Measurements from ENCODE around the gene ANKS1A. TPM values are rescaled to one million over a fixed set of nuclear protein-coding genes. Genes with fewer than 3 reads are reported as not detected.
A peak's percentile ranks its signal among the peaks of the same experiment; 100 is the strongest.

ANKS1A gene
- total and polyA plus RNA-seq, 5 donors from 2014 or later, result 1.4 to 10.6 (median 1.5) TPM

GRCh38 chr6:35062676-35063574 lies 173.9 kb downstream of the ANKS1A start:
- no peak for ATAC-seq (ENCODE audit: low read depth in 2 of 2)
- H3K27me3 Mint-ChIP-seq, result no peaks in the 10 kb centered on the region
- H3K27ac Mint-ChIP-seq, result peak overlapping the region in 1 of 3 donors; percentile 58
- H3K4me3 Mint-ChIP-seq, result no peak overlapping the region
- H3K36me3 ChIP-seq (ENCODE audit: control insufficient read depth, insufficient read depth, low read length), result peaks cover 11% of the 10 kb centered on the region
- peaks cover 21% of the 10 kb centered on the region for H3K36me3 Mint-ChIP-seq
- no peaks in the 10 kb centered on the region for H3K9me3 Mint-ChIP-seq
- H3K27ac ChIP-seq (ENCODE audit: insufficient read depth, low read length, poor library complexity, severe bottlenecking), result no peak overlapping the region
- H3K4me3 ChIP-seq (ENCODE audit: low read depth, low read length), result no peak overlapping the region
- H3K9me3 ChIP-seq (ENCODE audit: control insufficient read depth in 2 of 2, low read length in 2 of 2), result no peaks in the 10 kb centered on the region
- peaks cover 0 to 8% (median 0%) of the 10 kb centered on the region in 4 donors for H3K4me1 Mint-ChIP-seq
- H3K4me1 ChIP-seq (ENCODE audit: control insufficient read depth, insufficient read depth, low read length, poor library complexity, severe bottlenecking), result no peaks in the 10 kb centered on the region
- DNase-seq, result peak in 1 of 3 donors; percentile 8
- H3K27me3 ChIP-seq (ENCODE audit: control insufficient read depth, insufficient read depth, low read length), result no peaks in the 10 kb centered on the region

- Histone ChIP-seq H3K4me3 (ENCODE audit: low read depth, low read length) (no peak overlapping the region), H3K27me3 (ENCODE audit: control insufficient read depth, insufficient read depth, low read length) (no peaks in the 10 kb centered on the region), H3K27ac (ENCODE audit: insufficient read depth, low read length, poor library complexity, severe bottlenecking) (no peak overlapping the region), H3K4me1 (ENCODE audit: control insufficient read depth, insufficient read depth, low read length, poor library complexity, severe bottlenecking) (no peaks in the 10 kb centered on the region), H3K36me3 (ENCODE audit: control insufficient read depth, insufficient read depth, low read length) (peaks cover 11% of the 10 kb centered on the region), H3K9me3 (ENCODE audit: control insufficient read depth in 2 of 2, low read length in 2 of 2) (no peaks in the 10 kb centered on the region)
- ATAC-seq (ENCODE audit: low read depth in 2 of 2) (no peak), DNase-seq (no peak)
- H3K36me3 Mint-ChIP-seq, result peaks cover 18% of the 10 kb centered on the region
- peaks cover 0 to 8% (median 0%) of the 10 kb centered on the region in 4 donors for H3K4me1 Mint-ChIP-seq
- H3K27me3 Mint-ChIP-seq, result no peaks in the 10 kb centered on the region
- no peaks in the 10 kb centered on the region for H3K9me3 Mint-ChIP-seq
- no peak overlapping the region for H3K27ac Mint-ChIP-seq
- no peak overlapping the region for H3K4me3 Mint-ChIP-seq
These were observed 174.7 kb downstream of the ANKS1A start for GRCh38 chr6:35063701-35064280.

DNA sequence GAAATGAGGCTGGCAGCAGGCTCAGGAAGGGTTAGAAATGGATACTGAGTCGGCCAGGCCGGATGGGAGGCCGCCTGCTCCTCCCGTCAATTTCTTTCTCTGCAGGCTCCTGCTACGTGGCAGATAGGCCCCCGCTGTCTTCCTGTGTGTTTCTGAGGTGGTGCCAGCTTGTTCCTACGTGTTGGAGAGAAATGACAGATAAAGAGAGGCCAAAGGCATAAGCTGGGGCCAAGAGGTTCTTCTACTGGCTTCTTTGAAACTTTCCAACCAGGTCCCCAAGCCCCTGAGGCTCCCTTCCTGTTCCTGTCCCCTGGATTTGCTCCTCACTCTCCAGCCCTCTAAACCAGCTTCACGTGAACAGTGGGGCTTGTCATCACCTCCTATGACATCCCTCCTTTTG lies 175.2 kb downstream of the ANKS1A start:
- H3K9me3 ChIP-seq (ENCODE audit: control insufficient read depth in 2 of 2, low read length in 2 of 2), result no peaks in the 10 kb centered on the region
- Mint-ChIP-seq H3K4me1 (peaks cover 0 to 8% (median 0%) of the 10 kb centered on the region in 4 donors), H3K9me3 (no peaks in the 10 kb centered on the region), H3K27ac (no peak overlapping the region), H3K27me3 (no peaks in the 10 kb centered on the region), H3K4me3 (no peak overlapping the region), H3K36me3 (peaks cover 18% of the 10 kb centered on the region)
- H3K27me3 ChIP-seq (ENCODE audit: control insufficient read depth, insufficient read depth, low read length), result no peaks in the 10 kb centered on the region
- no peak overlapping the region for H3K27ac ChIP-seq (ENCODE audit: insufficient read depth, low read length, poor library complexity, severe bottlenecking)
- no peak for ATAC-seq (ENCODE audit: low read depth in 2 of 2)
- peaks cover 11% of the 10 kb centered on the region for H3K36me3 ChIP-seq (ENCODE audit: control insufficient read depth, insufficient read depth, low read length)
- no peak for DNase-seq
- H3K4me1 ChIP-seq (ENCODE audit: control insufficient read depth, insufficient read depth, low read length, poor library complexity, severe bottlenecking), result no peaks in the 10 kb centered on the region
- H3K4me3 ChIP-seq (ENCODE audit: low read depth, low read length), result no peak overlapping the region

- no peaks in the 10 kb centered on the region for H3K27me3 Mint-ChIP-seq
- H3K27ac Mint-ChIP-seq, result no peak overlapping the region
- peaks cover 9% of the 10 kb centered on the region for H3K36me3 ChIP-seq (ENCODE audit: control insufficient read depth, insufficient read depth, low read length)
These were observed 175.8 kb downstream of the ANKS1A start for GRCh38 chr6:35064757-35065440.

DNA sequence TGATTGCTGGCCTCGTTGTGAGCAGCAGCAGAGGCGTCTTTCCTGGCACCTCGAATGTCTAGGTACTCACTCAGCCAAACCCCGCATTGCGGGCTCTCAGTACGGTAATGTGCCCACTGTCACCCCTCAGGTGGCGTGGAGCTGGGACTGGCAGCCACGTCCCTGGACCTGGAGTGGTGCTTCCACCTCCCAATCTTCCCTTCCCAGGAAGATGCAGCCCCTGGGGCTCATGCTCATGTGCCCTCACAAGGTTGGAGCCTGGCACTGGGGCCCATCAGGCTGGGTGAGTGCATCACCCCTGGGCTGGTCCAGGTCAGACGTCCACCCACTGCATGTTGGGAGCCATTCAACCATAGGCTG lies 176.4 kb downstream of the ANKS1A start:
- ATAC-seq (ENCODE audit: low read depth in 2 of 2) (no peak), DNase-seq (no peak)
- H3K4me1 ChIP-seq (ENCODE audit: control insufficient read depth, insufficient read depth, low read length, poor library complexity, severe bottlenecking), result no peaks in the 10 kb centered on the region
- H3K36me3 ChIP-seq (ENCODE audit: control insufficient read depth, insufficient read depth, low read length), result peaks cover 4% of the 10 kb centered on the region
- no peak overlapping the region for H3K27ac ChIP-seq (ENCODE audit: insufficient read depth, low read length, poor library complexity, severe bottlenecking)
- H3K27ac Mint-ChIP-seq, result no peak overlapping the region
- H3K27me3 Mint-ChIP-seq, result no peaks in the 10 kb centered on the region
- no peaks in the 10 kb centered on the region for H3K9me3 ChIP-seq (ENCODE audit: control insufficient read depth in 2 of 2, low read length in 2 of 2)
- H3K27me3 ChIP-seq (ENCODE audit: control insufficient read depth, insufficient read depth, low read length), result no peaks in the 10 kb centered on the region
- no peak overlapping the region for H3K4me3 ChIP-seq (ENCODE audit: low read depth, low read length)
- peaks cover 18% of the 10 kb centered on the region for H3K36me3 Mint-ChIP-seq
- H3K4me3 Mint-ChIP-seq, result no peak overlapping the region
- H3K4me1 Mint-ChIP-seq, result peaks cover 0 to 8% (median 0%) of the 10 kb centered on the region in 4 donors
- H3K9me3 Mint-ChIP-seq, result no peaks in the 10 kb centered on the region

More at GRCh38 chr6:35064757-35065440, 175.8 kb downstream of the ANKS1A start:
- Mint-ChIP-seq H3K36me3 (peaks cover 18% of the 10 kb centered on the region), H3K4me3 (no peak overlapping the region), H3K9me3 (no peaks in the 10 kb centered on the region), H3K4me1 (peaks cover 0 to 8% (median 0%) of the 10 kb centered on the region in 4 donors)
- Histone ChIP-seq H3K27ac (ENCODE audit: insufficient read depth, low read length, poor library complexity, severe bottlenecking) (no peak overlapping the region), H3K27me3 (ENCODE audit: control insufficient read depth, insufficient read depth, low read length) (no peaks in the 10 kb centered on the region), H3K9me3 (ENCODE audit: control insufficient read depth in 2 of 2, low read length in 2 of 2) (no peaks in the 10 kb centered on the region), H3K4me3 (ENCODE audit: low read depth, low read length) (no peak overlapping the region), H3K4me1 (ENCODE audit: control insufficient read depth, insufficient read depth, low read length, poor library complexity, severe bottlenecking) (no peaks in the 10 kb centered on the region)
- ATAC-seq (ENCODE audit: low read depth in 2 of 2) (no peak), DNase-seq (no peak)

- Mint-ChIP-seq H3K36me3 (peaks cover 17% of the 10 kb centered on the region), H3K27ac (no peak overlapping the region), H3K4me1 (peaks cover 0 to 8% (median 0%) of the 10 kb centered on the region in 4 donors), H3K27me3 (no peaks in the 10 kb centered on the region), H3K4me3 (no peak overlapping the region), H3K9me3 (no peaks in the 10 kb centered on the region)
- no peaks in the 10 kb centered on the region for H3K9me3 ChIP-seq (ENCODE audit: control insufficient read depth in 2 of 2, low read length in 2 of 2)
- H3K36me3 ChIP-seq (ENCODE audit: control insufficient read depth, insufficient read depth, low read length), result no peaks in the 10 kb centered on the region
- DNase-seq (no peak), ATAC-seq (ENCODE audit: low read depth in 2 of 2) (no peak)
- H3K27me3 ChIP-seq (ENCODE audit: control insufficient read depth, insufficient read depth, low read length), result no peaks in the 10 kb centered on the region
- H3K27ac ChIP-seq (ENCODE audit: insufficient read depth, low read length, poor library complexity, severe bottlenecking), result no peak overlapping the region
- H3K4me3 ChIP-seq (ENCODE audit: low read depth, low read length), result no peak overlapping the region
- H3K4me1 ChIP-seq (ENCODE audit: control insufficient read depth, insufficient read depth, low read length, poor library complexity, severe bottlenecking), result no peaks in the 10 kb centered on the region
These were observed 176.8 kb downstream of the ANKS1A start for GRCh38 chr6:35065870-35066269.

DNA sequence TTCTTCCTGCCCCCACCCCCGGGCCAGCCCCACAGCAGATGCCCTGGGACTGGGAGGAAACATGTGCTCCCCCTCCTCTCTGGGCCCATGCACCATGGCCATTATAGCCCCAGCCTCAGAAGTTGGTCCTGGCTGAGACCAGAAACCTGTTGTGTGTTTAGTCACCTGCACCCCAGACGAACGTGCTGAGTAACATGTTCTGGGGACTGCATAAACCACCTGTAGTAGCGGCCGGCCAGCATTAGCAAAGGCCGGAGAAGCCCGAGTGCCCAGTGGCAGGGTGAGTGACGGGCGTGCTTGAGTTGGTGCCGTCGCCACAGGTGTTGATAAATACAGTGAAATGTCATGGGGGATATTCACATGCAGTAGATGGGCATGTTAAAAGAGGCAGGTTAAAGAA lies 178.2 kb downstream of the ANKS1A start:
- Mint-ChIP-seq H3K4me1 (peaks cover 0 to 8% (median 0%) of the 10 kb centered on the region in 4 donors), H3K36me3 (peaks cover 17% of the 10 kb centered on the region), H3K9me3 (no peaks in the 10 kb centered on the region), H3K27me3 (no peaks in the 10 kb centered on the region), H3K4me3 (no peak overlapping the region), H3K27ac (peak overlapping the region in 1 of 3 donors; percentile 17)
- H3K36me3 ChIP-seq (ENCODE audit: control insufficient read depth, insufficient read depth, low read length), result no peaks in the 10 kb centered on the region
- DNase-seq (no peak), ATAC-seq (ENCODE audit: low read depth in 2 of 2) (no peak)
- H3K27ac ChIP-seq (ENCODE audit: insufficient read depth, low read length, poor library complexity, severe bottlenecking), result no peak overlapping the region
- no peaks in the 10 kb centered on the region for H3K4me1 ChIP-seq (ENCODE audit: control insufficient read depth, insufficient read depth, low read length, poor library complexity, severe bottlenecking)
- no peaks in the 10 kb centered on the region for H3K27me3 ChIP-seq (ENCODE audit: control insufficient read depth, insufficient read depth, low read length)
- H3K9me3 ChIP-seq (ENCODE audit: control insufficient read depth in 2 of 2, low read length in 2 of 2), result no peaks in the 10 kb centered on the region
- H3K4me3 ChIP-seq (ENCODE audit: low read depth, low read length), result no peak overlapping the region
